K562 (cell line): ENCODE measurements around the gene CALM1. TPM values are rescaled to one million over a fixed set of nuclear protein-coding genes. Genes with fewer than 3 reads are reported as not detected.

Experiments used
- ARID1B ChIP-seq: fragments of 450-650 bp; IDR thresholded peaks from 2 replicates; pipeline ENCODE4 v1.6.1; 2016; ENCODE audit warnings: antibody characterized with exemption, mild to moderate bottlenecking, inconsistent platforms
- FOXP1 ChIP-seq: sonication (generic); formaldehyde crosslinking; IDR thresholded peaks from 2 replicates; pipeline ENCODE4 v1.8.0; 2022; ENCODE audit warnings: mild to moderate bottlenecking, missing genetic modification reagents
- SRSF3 ChIP-seq: fragments of 200-400 bp; formaldehyde crosslinking; IDR thresholded peaks from 2 replicates; pipeline ENCODE4 v1.6.1; 2016; ENCODE audit warnings: mild to moderate bottlenecking, low read length, moderate library complexity; ENCODE audit not compliant: insufficient read depth
- polyA plus RNA-seq, 8 experiments: library from polyadenylated mRNA; depleted of rRNA in 4 of 8; stranded (reverse) in 5 of 8; unstranded in 3 of 8; fragments of >200 nt; fragmentation: Nextera tagmentation in 2 of 8; fragmentation: Illumina TruSeq in 1 of 8; extraction: Ambion mirVana in 2 of 8; extraction: Trizol in 1 of 8; gene quantifications; 2 replicates each; pipeline versions ENCODE4 v1.2.1 to v1.2.3, GENCODE V29; 2011 to 2014; ENCODE audit warnings: inconsistent platforms in 1 of 8, missing spikeins in 1 of 8
- total RNA-seq, 7 experiments: library from RNA; depleted of rRNA in 6 of 7; stranded (reverse); fragments of >200 nt in 6 of 7; fragmentation: Illumina TruSeq in 2 of 7; extraction: Trizol in 2 of 7; gene quantifications; 2 replicates each; pipeline versions ENCODE4 v1.2.1 to v1.2.3, GENCODE V29; 2011 to 2021; ENCODE audit warnings: low replicate concordance in 1 of 7

Gene CALM1
- total and polyA plus RNA-seq, 9 of the 15 experiments (the other 6 are each of a cell fraction or from before 2014, with no cell fraction given): 48.0 to 269 (median 158) TPM

- TF ChIP-seq SRSF3 (no peak), FOXP1 (CRISPR knock-in tag) (no peak), ARID1B (no peak)
These were observed 60.4 kb downstream of the CALM1 start (continued) for GRCh38 chr14:90457186-90457585.

Other genes starting within 250 kb of the CALM1 start
- gene PSMC1, start 140.5 kb upstream of the CALM1 start, total RNA-seq (2014; rRNA removed): 112 and 145 TPM in 2 replicates
- 235 and 276 TPM in 2 replicates for gene PSMC1, start 140.5 kb upstream of the CALM1 start, total RNA-seq (2014; rRNA removed; fragmentation: Illumina TruSeq; extraction: Trizol)
- gene PSMC1, start 140.5 kb upstream of the CALM1 start, total RNA-seq (2015; rRNA removed; fragmentation: Illumina TruSeq; extraction: Trizol): 237 and 264 TPM in 2 replicates
- 81.3 and 87.8 TPM in 2 replicates for gene PSMC1, start 140.5 kb upstream of the CALM1 start, total RNA-seq (2021)
- gene PSMC1, start 140.5 kb upstream of the CALM1 start, polyA plus RNA-seq (2011; rRNA removed): 82.3 and 163 TPM in 2 replicates
- gene PSMC1, start 140.5 kb upstream of the CALM1 start, polyA plus RNA-seq (2014; fragmentation: Illumina TruSeq; extraction: Trizol): 228 and 229 TPM in 2 replicates
- gene PSMC1, start 140.5 kb upstream of the CALM1 start, polyA plus RNA-seq (2014; fragmentation: Nextera tagmentation; extraction: Ambion mirVana): 100 to 1,000 TPM; 165 to 276 TPM
- 136 and 163 TPM in 2 replicates for gene PSMC1, start 140.5 kb upstream of the CALM1 start, polyA plus RNA-seq (2014; rRNA removed)
- gene NRDE2, start 65.1 kb upstream of the CALM1 start, total RNA-seq (2014; rRNA removed): 6.2 and 8.4 TPM in 2 replicates
- gene NRDE2, start 65.1 kb upstream of the CALM1 start, total RNA-seq (2014; rRNA removed; fragmentation: Illumina TruSeq; extraction: Trizol): 11.0 and 11.1 TPM in 2 replicates
- gene NRDE2, start 65.1 kb upstream of the CALM1 start, total RNA-seq (2015; rRNA removed; fragmentation: Illumina TruSeq; extraction: Trizol): 12.3 and 12.6 TPM in 2 replicates
- 14.6 and 15.0 TPM in 2 replicates for gene NRDE2, start 65.1 kb upstream of the CALM1 start, total RNA-seq (2021)
- gene NRDE2, start 65.1 kb upstream of the CALM1 start, polyA plus RNA-seq (2011; rRNA removed): 10.9 and 11.5 TPM in 2 replicates
- 6.8 and 8.1 TPM in 2 replicates for gene NRDE2, start 65.1 kb upstream of the CALM1 start, polyA plus RNA-seq (2014; fragmentation: Illumina TruSeq; extraction: Trizol)
- gene NRDE2, start 65.1 kb upstream of the CALM1 start, polyA plus RNA-seq (2014; fragmentation: Nextera tagmentation; extraction: Ambion mirVana): 1 to 10 TPM; 3.3 to 5.7 TPM
- gene NRDE2, start 65.1 kb upstream of the CALM1 start, polyA plus RNA-seq (2014; rRNA removed): 8.3 and 13.4 TPM in 2 replicates